DOHH2 (cell line): ENCODE results near the gene SDCCAG8.

Experiments used
- H3F3A ChIP-seq: fragments of 200-600 bp; sonication (generic), shearing (Covaris generic); 2 replicates; pipeline ENCODE4 v1.6.0; 2016; ENCODE audit warnings: antibody characterized with exemption, mild to moderate bottlenecking; ENCODE audit not compliant: control insufficient read depth, insufficient read depth
- H3K27ac ChIP-seq: fragments of 200-600 bp; sonication (generic); 2 replicates; pipeline ENCODE4 v1.5.1; 2014; ENCODE audit warnings: low read depth, mild to moderate bottlenecking, low read length, moderate library complexity
- H3K27me3 ChIP-seq: fragments of 200-600 bp; sonication (generic); 2 replicates; pipeline ENCODE4 v1.6.1; 2014; ENCODE audit warnings: mild to moderate bottlenecking, low read length, mixed read lengths; ENCODE audit not compliant: control insufficient read depth
- H3K36me3 ChIP-seq: fragments of 200-600 bp; sonication (generic); 2 replicates; pipeline ENCODE4 v1.6.1; 2014; ENCODE audit warnings: mild to moderate bottlenecking, low read length, moderate library complexity, mixed read lengths; ENCODE audit not compliant: control insufficient read depth
- H3K4me1 ChIP-seq: fragments of 200-600 bp; sonication (generic); 2 replicates; pipeline ENCODE4 v1.6.1; 2014; ENCODE audit warnings: mild to moderate bottlenecking, low read length, mixed read lengths; ENCODE audit not compliant: control insufficient read depth
- H3K4me2 ChIP-seq: fragments of 200-600 bp; sonication (generic); 2 replicates; pipeline ENCODE4 v1.6.0; 2014; ENCODE audit warnings: mild to moderate bottlenecking, low read length, moderate library complexity
- H3K4me3 ChIP-seq: fragments of 200-600 bp; sonication (generic); 2 replicates; pipeline ENCODE4 v1.5.1; 2014; ENCODE audit warnings: mild to moderate bottlenecking, low read length, mixed read lengths
- H3K79me2 ChIP-seq: fragments of 200-600 bp; sonication (generic); 2 replicates; pipeline ENCODE4 v1.6.1; 2014; ENCODE audit warnings: mild to moderate bottlenecking, low read length, mixed read lengths; ENCODE audit not compliant: control insufficient read depth
- H3K9me2 ChIP-seq: fragments of 200-600 bp; sonication (generic); replicated peaks from 2 replicates; pipeline ENCODE4 v1.6.1; 2014; ENCODE audit warnings: mild to moderate bottlenecking, low read length, mixed read lengths; ENCODE audit not compliant: control insufficient read depth
- H3K9me3 ChIP-seq: fragments of 200-600 bp; sonication (generic); 2 replicates; pipeline ENCODE4 v1.6.1; 2014; ENCODE audit warnings: antibody characterized with exemption, low read length, mixed read lengths; ENCODE audit not compliant: control insufficient read depth, insufficient read depth
- H4K20me1 ChIP-seq: fragments of 200-600 bp; sonication (generic); 2 replicates; pipeline ENCODE4 v1.6.0; 2014; ENCODE audit warnings: low read depth, mild to moderate bottlenecking, antibody characterized with exemption, low read length, moderate library complexity; ENCODE audit not compliant: control insufficient read depth, insufficient read depth
- CTCF ChIP-seq: fragments of 200-600 bp; sonication (generic); IDR thresholded peaks from one replicate; pipeline ENCODE4 v1.5.1; 2014; ENCODE audit warnings: antibody characterized with exemption, mild to moderate bottlenecking, low read depth, low read length; ENCODE audit not compliant: poor library complexity, severe bottlenecking
- EZH2phosphoT487 ChIP-seq: fragments of 200-600 bp; sonication (generic); IDR thresholded peaks from 2 replicates; pipeline ENCODE4 v1.6.1; 2017; ENCODE audit warnings: borderline replicate concordance, mild to moderate bottlenecking, antibody characterized with exemption, low read length, moderate library complexity, mixed read lengths

The SDCCAG8 gene

GRCh38 chr1:243513726-243514491 lies 258.1 kb downstream of the SDCCAG8 start:
- no peak for TF ChIP-seq EZH2phosphoT487
- TF ChIP-seq CTCF = no peak
- H3K4me2 ChIP-seq = no peak overlapping the region

DNA sequence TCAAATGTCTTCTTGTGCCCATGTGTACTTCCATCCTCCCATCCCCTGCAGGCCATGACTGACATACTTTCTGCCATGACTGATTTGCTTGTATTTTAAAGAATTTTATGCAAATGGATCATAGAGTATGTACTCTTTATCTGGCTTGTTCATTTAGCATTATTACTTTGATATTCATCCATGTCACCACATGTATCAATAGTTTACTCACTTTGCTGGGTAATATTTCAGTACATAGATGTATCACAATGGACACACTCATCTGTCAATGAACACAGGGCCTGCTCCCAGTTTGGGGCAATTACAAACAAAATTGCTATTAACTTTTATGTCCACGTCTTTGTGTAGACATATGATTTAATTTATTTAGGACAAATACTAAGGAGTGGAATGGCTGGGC lies 259.1 kb downstream of the SDCCAG8 start:
- H3K9me3 ChIP-seq = no peaks in the 10 kb centered on the region
- H3K79me2 ChIP-seq = no peaks in the 10 kb centered on the region
- no peaks in the 10 kb centered on the region for H3K9me2 ChIP-seq
- H3K36me3 ChIP-seq = no peaks in the 10 kb centered on the region
- TF ChIP-seq CTCF (no peak), EZH2phosphoT487 (no peak)
- H3F3A ChIP-seq = no peaks in the 10 kb centered on the region
- H3K4me3 ChIP-seq = no peak overlapping the region
- no peaks in the 10 kb centered on the region for H3K4me1 ChIP-seq
- no peaks in the 10 kb centered on the region for H4K20me1 ChIP-seq
- no peaks in the 10 kb centered on the region for H3K27me3 ChIP-seq
- H3K27ac ChIP-seq = no peak overlapping the region
- no peak overlapping the region for H3K4me2 ChIP-seq

More at GRCh38 chr1:243513726-243514491, 258.1 kb downstream of the SDCCAG8 start:
- no peaks in the 10 kb centered on the region for H4K20me1 ChIP-seq
- no peaks in the 10 kb centered on the region for H3K27me3 ChIP-seq
- H3K79me2 ChIP-seq = no peaks in the 10 kb centered on the region
- no peaks in the 10 kb centered on the region for H3K4me1 ChIP-seq
- H3K9me2 ChIP-seq = no peaks in the 10 kb centered on the region
- H3K27ac ChIP-seq = no peak overlapping the region
- no peaks in the 10 kb centered on the region for H3K9me3 ChIP-seq
- H3K36me3 ChIP-seq = no peaks in the 10 kb centered on the region
- no peak overlapping the region for H3K4me3 ChIP-seq
- no peaks in the 10 kb centered on the region for H3F3A ChIP-seq

- 0 out of 2 replicates have a peak, but pooled peaks cover 4% of the 10 kb centered on the region for H3K27me3 ChIP-seq
Observed at GRCh38 chr1:243520831-243521230, 265.0 kb downstream of the SDCCAG8 start.

More at GRCh38 chr1:243520831-243521230, 265.0 kb downstream of the SDCCAG8 start:
- Histone ChIP-seq H3K4me1 (no peaks in the 10 kb centered on the region), H3K27ac (no peak overlapping the region), H3K9me3 (no peaks in the 10 kb centered on the region), H3K4me2 (no peak overlapping the region), H4K20me1 (no peaks in the 10 kb centered on the region), H3K4me3 (no peak overlapping the region), H3F3A (no peaks in the 10 kb centered on the region), H3K79me2 (no peaks in the 10 kb centered on the region), H3K36me3 (no peaks in the 10 kb centered on the region), H3K9me2 (no peaks in the 10 kb centered on the region)
- TF ChIP-seq CTCF = no peak
- no peak for TF ChIP-seq EZH2phosphoT487
